ENCODE data around the gene DEFB124.
A peak's percentile ranks its signal among the peaks of the same experiment; 100 is the strongest.
"Not testable (repeated sequence)": the region's sequence is repeated elsewhere in the genome, so short reads cannot be mapped to it uniquely, and the experiment has no call there.

Gene DEFB124

DNA sequence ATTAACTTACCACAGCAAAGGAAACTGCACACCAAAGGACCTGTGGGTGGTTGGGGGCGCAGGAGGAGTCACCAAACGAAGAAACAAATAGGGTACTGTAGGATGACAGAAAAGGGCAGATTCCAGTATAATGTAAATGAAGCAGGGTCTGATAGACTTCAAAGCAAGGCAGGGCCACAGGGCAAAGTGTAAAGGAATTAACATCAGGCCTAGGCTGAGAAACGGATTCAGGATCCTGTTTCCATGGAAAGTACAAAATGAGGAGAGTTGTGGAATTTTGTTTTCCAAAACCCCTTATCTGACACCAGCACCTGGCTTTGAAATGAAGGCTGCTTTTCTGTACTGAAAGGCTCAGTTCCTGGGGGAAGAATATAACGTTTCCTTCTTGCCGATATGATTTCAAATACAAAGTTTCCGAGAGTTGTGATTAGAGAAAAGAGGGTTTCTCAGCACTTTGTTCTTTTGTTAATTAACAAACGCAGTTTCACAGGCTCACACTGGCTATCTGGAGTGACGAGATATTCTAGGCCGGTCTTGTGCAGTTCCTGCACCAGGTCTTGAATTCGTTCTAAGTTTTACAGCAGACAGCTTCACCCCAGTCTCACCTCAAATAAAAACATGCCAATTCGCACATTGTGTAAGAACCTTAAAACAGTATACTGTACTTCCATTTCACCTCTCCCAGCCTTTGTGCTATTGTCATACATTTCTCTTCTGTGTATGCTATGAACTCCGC lies 28.7 kb downstream of the DEFB124 start:
- no peak for TF ChIP-seq ZFX (IDR thresholded peaks at IDR 0.05; ENCODE audit: borderline replicate concordance)
- TF ChIP-seq, protein P1, sequence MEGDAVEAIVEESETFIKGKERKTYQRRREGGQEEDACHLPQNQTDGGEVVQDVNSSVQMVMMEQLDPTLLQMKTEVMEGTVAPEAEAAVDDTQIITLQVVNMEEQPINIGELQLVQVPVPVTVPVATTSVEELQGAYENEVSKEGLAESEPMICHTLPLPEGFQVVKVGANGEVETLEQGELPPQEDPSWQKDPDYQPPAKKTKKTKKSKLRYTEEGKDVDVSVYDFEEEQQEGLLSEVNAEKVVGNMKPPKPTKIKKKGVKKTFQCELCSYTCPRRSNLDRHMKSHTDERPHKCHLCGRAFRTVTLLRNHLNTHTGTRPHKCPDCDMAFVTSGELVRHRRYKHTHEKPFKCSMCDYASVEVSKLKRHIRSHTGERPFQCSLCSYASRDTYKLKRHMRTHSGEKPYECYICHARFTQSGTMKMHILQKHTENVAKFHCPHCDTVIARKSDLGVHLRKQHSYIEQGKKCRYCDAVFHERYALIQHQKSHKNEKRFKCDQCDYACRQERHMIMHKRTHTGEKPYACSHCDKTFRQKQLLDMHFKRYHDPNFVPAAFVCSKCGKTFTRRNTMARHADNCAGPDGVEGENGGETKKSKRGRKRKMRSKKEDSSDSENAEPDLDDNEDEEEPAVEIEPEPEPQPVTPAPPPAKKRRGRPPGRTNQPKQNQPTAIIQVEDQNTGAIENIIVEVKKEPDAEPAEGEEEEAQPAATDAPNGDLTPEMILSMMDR (IDR thresholded peaks at IDR 0.05) = no peak
- H3K27ac ChIP-seq = no peak overlapping the region

GRCh38 chr20:31440012-31440659 lies 34.8 kb downstream of the DEFB124 start, which contains the start of gene DEFB123:
Gene DEFB123, plus strand, starts transcription at chr20:31440632. Its CDS starts 67 bp downstream, at chr20:31440699.
- TF ChIP-seq ZFX (IDR thresholded peaks at IDR 0.05; ENCODE audit: borderline replicate concordance) = no peak
- TF ChIP-seq, protein P1 (IDR thresholded peaks at IDR 0.05) = peak; percentile 63
- H3K27ac ChIP-seq = no peak within 1 kb of the TSS

DNA sequence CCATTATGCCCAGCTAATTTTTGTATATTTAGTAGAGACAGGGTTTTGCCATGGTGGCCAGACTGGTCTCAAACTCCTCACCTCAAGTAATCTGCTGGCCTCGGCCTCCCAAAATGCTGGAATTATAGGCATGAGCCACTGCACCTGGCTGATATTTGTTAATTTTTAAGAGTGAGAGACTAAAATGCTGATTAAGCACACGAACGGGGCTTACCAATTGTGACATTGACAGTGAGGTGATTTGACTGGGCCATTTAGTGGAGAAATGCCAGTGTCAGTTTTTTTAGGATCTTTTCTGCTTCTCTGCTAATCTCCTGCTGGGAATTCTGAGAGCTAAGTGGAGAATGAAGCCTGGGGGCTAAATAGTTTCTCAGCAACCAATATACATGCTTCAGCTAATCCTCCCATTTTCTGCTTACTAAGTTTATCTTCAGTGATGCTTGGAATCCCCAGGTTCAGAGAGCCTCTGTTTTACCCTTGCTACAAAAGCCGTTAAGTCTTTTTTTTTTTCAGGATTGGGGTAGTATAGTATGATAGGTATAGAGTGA lies 44.3 kb downstream of the DEFB124 start:
- no peak for TF ChIP-seq ZFX (IDR thresholded peaks at IDR 0.05; ENCODE audit: borderline replicate concordance)
- TF ChIP-seq, protein P1 (IDR thresholded peaks at IDR 0.05) = no peak
- no peak overlapping the region for H3K27ac ChIP-seq

DNA sequence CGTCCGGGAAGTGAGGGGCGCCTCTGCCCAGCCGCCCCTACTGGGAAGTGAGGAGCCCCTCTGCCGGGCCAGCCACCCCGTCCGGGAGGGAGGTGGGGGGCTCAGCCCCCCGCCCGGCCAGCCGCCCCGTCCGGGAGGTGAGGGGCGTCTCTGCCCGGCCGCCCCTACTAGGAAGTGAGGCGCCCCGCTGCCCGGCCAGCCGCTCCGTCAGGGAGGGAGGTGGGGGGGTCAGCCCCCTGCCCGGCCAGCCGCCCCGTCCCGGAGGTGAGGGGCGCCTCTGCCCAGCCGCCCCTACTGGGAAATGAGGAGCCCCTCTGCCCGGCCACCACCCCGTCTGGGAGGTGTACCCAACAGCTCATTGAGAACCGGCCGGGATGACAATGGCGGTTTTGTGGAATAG lies 47.4 kb downstream of the DEFB124 start:
- not testable (repeated sequence) for H3K27ac ChIP-seq

GRCh38 chr20:31426891-31427551 lies 47.9 kb downstream of the DEFB124 start:
- not testable (repeated sequence) for H3K27ac ChIP-seq

GRCh38 chr20:31425797-31426196 lies 49.1 kb downstream of the DEFB124 start:
- H3K27ac ChIP-seq = no peak overlapping the region
- TF ChIP-seq, protein P1 (IDR thresholded peaks at IDR 0.05) = no peak
- TF ChIP-seq ZFX (IDR thresholded peaks at IDR 0.05; ENCODE audit: borderline replicate concordance) = no peak

DNA sequence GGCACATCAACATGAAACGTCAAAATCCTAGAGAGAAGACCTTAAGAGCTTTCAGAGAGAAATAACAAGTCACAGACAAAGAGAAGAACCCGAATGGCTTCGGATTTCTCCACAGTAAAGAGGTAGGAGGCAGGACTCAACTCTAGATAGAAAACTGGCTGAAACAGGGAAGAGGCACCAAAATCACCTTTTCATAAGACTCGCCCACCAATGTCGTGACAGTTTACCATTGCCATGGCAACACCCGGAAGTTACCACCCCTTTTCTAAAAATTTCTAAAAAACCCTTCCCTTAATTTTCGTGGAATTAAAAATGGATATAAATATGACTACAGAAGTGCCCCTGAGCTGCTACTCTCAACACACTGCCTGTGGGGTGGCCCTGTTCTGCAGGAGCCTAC lies 56.6 kb downstream of the DEFB124 start:
- no peak overlapping the region for H3K27ac ChIP-seq
- TF ChIP-seq ZFX (IDR thresholded peaks at IDR 0.05; ENCODE audit: borderline replicate concordance) = no peak
- TF ChIP-seq, protein P1 (IDR thresholded peaks at IDR 0.05) = no peak

- H3K27ac ChIP-seq = no peak overlapping the region
- TF ChIP-seq, protein P1 (IDR thresholded peaks at IDR 0.05) = no peak
- TF ChIP-seq ZFX (IDR thresholded peaks at IDR 0.05; ENCODE audit: borderline replicate concordance) = no peak
Observed at GRCh38 chr20:31415653-31416052, 59.3 kb downstream of the DEFB124 start.

Measured in 22Rv1 (cell line).